Astrocyte (in vitro differentiated cells and primary cell): Measurements from ENCODE around the gene RALGDS. TPM values are rescaled to one million over a fixed set of nuclear protein-coding genes. Genes with fewer than 3 reads are reported as not detected.
A peak's percentile ranks its signal among the peaks of the same experiment; 100 is the strongest.

ENCODE experiments used
- DNase-seq: peaks from one replicate; pipeline ENCODE4 v3.0.0-alpha.2; 2010; ENCODE audit warnings: low read depth
- FAIRE-seq: peaks from 2 replicates; lab custom pipeline; 2011; peaks lifted over from hg19 to GRCh38; lab: Jason Lieb, UNC
- H2AFZ ChIP-seq: 2 replicates; pipeline ENCODE4 v1.6.0; 2012; ENCODE audit warnings: low read depth, low read length, inconsistent platforms
- H3K27ac ChIP-seq: 2 replicates; pipeline ENCODE4 v1.5.1; 2011; ENCODE audit warnings: low read depth, low read length, inconsistent platforms
- H3K27me3 ChIP-seq: 2 replicates; pipeline ENCODE4 v1.6.0; 2011; ENCODE audit warnings: low read length, inconsistent platforms; ENCODE audit not compliant: insufficient read depth
- H3K36me3 ChIP-seq: 2 replicates; pipeline ENCODE4 v1.5.1; 2011; ENCODE audit warnings: low read length, inconsistent platforms; ENCODE audit not compliant: insufficient read depth
- H3K4me1 ChIP-seq: 2 replicates; pipeline ENCODE4 v1.5.1; 2011; ENCODE audit warnings: low read length, inconsistent platforms; ENCODE audit not compliant: insufficient read depth
- H3K4me2 ChIP-seq: 2 replicates; pipeline ENCODE4 v1.6.0; 2012; ENCODE audit warnings: low read length, inconsistent platforms
- H3K4me3 ChIP-seq: 2 replicates; pipeline ENCODE4 v1.5.1; 2011; ENCODE audit warnings: low read depth, mild to moderate bottlenecking, low read length, inconsistent platforms; ENCODE audit not compliant: insufficient read depth
- H3K79me2 ChIP-seq: 2 replicates; pipeline ENCODE4 v1.6.0; 2012; ENCODE audit warnings: mild to moderate bottlenecking, low read length, inconsistent platforms; ENCODE audit not compliant: insufficient read depth
- H3K9ac ChIP-seq: 2 replicates; pipeline ENCODE4 v1.6.0; 2012; ENCODE audit warnings: mild to moderate bottlenecking, low read length, inconsistent platforms
- H3K9me3 ChIP-seq: 2 replicates; pipeline ENCODE4 v1.5.1; 2012; ENCODE audit warnings: low read depth, mild to moderate bottlenecking, low read length, inconsistent platforms; ENCODE audit not compliant: insufficient read depth
- H4K20me1 ChIP-seq: 2 replicates; pipeline ENCODE4 v1.6.0; 2012; ENCODE audit warnings: low read length, inconsistent platforms; ENCODE audit not compliant: insufficient read depth
- H3K27ac Mint-ChIP-seq: one replicate; pipeline ENCODE4 v1.8.0; 2021; ENCODE audit warnings: mild to moderate bottlenecking, mixed read lengths; ENCODE audit not compliant: unreplicated experiment
- H3K27me3 Mint-ChIP-seq: one replicate; pipeline ENCODE4 v1.8.0; 2021; ENCODE audit warnings: low read depth, mixed read lengths; ENCODE audit not compliant: unreplicated experiment
- H3K36me3 Mint-ChIP-seq: one replicate; pipeline ENCODE4 v1.8.0; 2021; ENCODE audit warnings: low read depth, mixed read lengths; ENCODE audit not compliant: unreplicated experiment
- H3K4me1 Mint-ChIP-seq: one replicate; pipeline ENCODE4 v1.8.0; 2021; ENCODE audit warnings: low read depth, mixed read lengths; ENCODE audit not compliant: unreplicated experiment
- H3K4me3 Mint-ChIP-seq: one replicate; pipeline ENCODE4 v1.8.0; 2021; ENCODE audit warnings: mild to moderate bottlenecking, moderate library complexity, mixed read lengths; ENCODE audit not compliant: unreplicated experiment
- H3K9me3 Mint-ChIP-seq: one replicate; pipeline ENCODE4 v1.8.0; 2021; ENCODE audit warnings: mild to moderate bottlenecking, mixed read lengths; ENCODE audit not compliant: unreplicated experiment
- EZH2 ChIP-seq: IDR thresholded peaks from 2 replicates; pipeline ENCODE4 v1.6.1; 2012; ENCODE audit warnings: mild to moderate bottlenecking, low read length, inconsistent platforms; ENCODE audit not compliant: insufficient read depth
- total RNA-seq: library from RNA; stranded (reverse); gene quantifications from 2 replicates; pipeline ENCODE4 v1.2.1, GENCODE V29; 2021
- TF ChIP-seq, protein P1 (sequence below): IDR thresholded peaks from 2 replicates; pipeline ENCODE4 v1.5.1; 2011; ENCODE audit warnings: low read depth, mild to moderate bottlenecking, inconsistent platforms, low read length, moderate library complexity; ENCODE audit not compliant: insufficient read depth

RALGDS gene
- total RNA-seq, 1 donor from 2014 or later: 46.6 TPM

DNA sequence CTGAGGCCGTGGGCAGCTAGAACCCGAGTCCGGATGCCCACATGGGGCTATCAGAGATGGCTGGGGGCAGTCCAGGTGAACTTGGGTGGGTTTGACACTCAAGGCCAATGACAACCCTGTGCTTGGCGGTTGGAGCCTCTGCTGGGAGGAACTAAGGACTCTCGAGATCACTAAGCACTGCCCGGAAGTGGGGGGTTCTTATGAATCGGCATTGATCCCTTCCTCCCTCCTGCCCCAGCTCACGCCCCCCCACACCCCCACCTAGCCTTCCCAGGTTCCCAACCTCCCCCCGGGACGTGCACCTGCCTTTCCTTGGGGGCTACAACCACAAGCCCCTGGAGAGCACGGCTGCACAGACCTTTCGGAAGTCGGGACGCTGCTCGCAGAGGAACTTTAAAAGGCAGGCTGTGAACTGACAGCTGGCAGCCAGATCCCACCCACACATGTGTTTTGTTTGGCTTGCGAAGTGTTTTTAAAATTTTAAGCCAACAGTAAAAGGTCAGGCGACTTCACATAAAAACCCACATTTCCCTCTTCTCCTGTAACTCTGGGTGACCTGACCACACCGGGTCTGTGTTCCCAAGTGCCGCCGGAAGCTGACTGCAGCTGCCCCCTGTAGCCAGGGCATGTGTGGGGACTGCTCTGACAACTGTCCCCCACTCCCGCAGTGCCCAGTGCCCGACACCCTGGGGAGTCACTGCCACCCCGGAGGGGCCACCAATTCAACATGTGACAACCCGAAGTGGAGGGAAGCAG is 5.1 kb upstream of the RALGDS start:
- peak overlapping the region; percentile 56 for H3K9ac ChIP-seq
- FAIRE-seq (no peak), DNase-seq (peak; percentile 63)
- peaks cover 9% of the 10 kb centered on the region for H3K27me3 ChIP-seq
- H4K20me1 ChIP-seq: peaks cover 94% of the 10 kb centered on the region
- TF ChIP-seq EZH2: no peak
- TF ChIP-seq, protein P1, sequence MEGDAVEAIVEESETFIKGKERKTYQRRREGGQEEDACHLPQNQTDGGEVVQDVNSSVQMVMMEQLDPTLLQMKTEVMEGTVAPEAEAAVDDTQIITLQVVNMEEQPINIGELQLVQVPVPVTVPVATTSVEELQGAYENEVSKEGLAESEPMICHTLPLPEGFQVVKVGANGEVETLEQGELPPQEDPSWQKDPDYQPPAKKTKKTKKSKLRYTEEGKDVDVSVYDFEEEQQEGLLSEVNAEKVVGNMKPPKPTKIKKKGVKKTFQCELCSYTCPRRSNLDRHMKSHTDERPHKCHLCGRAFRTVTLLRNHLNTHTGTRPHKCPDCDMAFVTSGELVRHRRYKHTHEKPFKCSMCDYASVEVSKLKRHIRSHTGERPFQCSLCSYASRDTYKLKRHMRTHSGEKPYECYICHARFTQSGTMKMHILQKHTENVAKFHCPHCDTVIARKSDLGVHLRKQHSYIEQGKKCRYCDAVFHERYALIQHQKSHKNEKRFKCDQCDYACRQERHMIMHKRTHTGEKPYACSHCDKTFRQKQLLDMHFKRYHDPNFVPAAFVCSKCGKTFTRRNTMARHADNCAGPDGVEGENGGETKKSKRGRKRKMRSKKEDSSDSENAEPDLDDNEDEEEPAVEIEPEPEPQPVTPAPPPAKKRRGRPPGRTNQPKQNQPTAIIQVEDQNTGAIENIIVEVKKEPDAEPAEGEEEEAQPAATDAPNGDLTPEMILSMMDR: no peak
- H2AFZ ChIP-seq: no peak overlapping the region
- H3K4me1 ChIP-seq: peaks cover 29% of the 10 kb centered on the region
- no peaks in the 10 kb centered on the region for H3K9me3 ChIP-seq
- no peak overlapping the region for H3K27ac Mint-ChIP-seq
- peaks cover 5% of the 10 kb centered on the region for H3K36me3 Mint-ChIP-seq
- H3K36me3 ChIP-seq: no peaks in the 10 kb centered on the region
- H3K4me2 ChIP-seq: peak overlapping the region; percentile 73
- no peaks in the 10 kb centered on the region for H3K27me3 Mint-ChIP-seq
- peak overlapping the region; percentile 33 for H3K27ac ChIP-seq
- peaks cover 13% of the 10 kb centered on the region for H3K4me1 Mint-ChIP-seq
- no peak overlapping the region for H3K4me3 ChIP-seq
- H3K9me3 Mint-ChIP-seq: no peaks in the 10 kb centered on the region
- H3K4me3 Mint-ChIP-seq: no peak overlapping the region
- H3K79me2 ChIP-seq: peaks cover 20% of the 10 kb centered on the region

DNA sequence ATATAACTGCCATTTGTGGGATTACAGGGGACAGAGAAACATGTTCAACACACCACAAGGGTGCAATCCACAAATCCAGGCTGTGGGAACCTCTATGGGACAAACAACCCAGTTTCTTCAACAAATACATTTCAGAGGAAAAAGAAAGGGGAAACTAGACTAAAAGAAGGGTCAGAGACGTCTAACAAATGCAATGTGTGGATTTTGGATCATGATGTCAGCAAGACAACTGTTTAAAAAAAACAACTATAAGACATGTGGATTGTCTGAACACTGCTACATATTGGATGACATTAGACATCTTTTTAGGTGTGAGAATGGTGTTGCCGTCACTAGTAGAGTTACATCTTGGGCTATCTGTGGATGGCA is 3.9 kb upstream of the RALGDS start:
- Histone ChIP-seq H3K79me2 (peaks cover 21% of the 10 kb centered on the region), H3K4me3 (no peak overlapping the region), H3K27ac (no peak overlapping the region), H3K27me3 (peaks cover 9% of the 10 kb centered on the region), H3K9ac (no peak overlapping the region), H3K4me2 (no peak overlapping the region), H2AFZ (no peak overlapping the region), H3K36me3 (no peaks in the 10 kb centered on the region), H4K20me1 (peaks cover 86% of the 10 kb centered on the region), H3K9me3 (no peaks in the 10 kb centered on the region), H3K4me1 (peaks cover 36% of the 10 kb centered on the region)
- DNase-seq: no peak
- H3K27ac Mint-ChIP-seq: no peak overlapping the region
- no peaks in the 10 kb centered on the region for H3K27me3 Mint-ChIP-seq
- H3K9me3 Mint-ChIP-seq: no peaks in the 10 kb centered on the region
- peaks cover 5% of the 10 kb centered on the region for H3K36me3 Mint-ChIP-seq
- TF ChIP-seq, protein P1: no peak
- TF ChIP-seq EZH2: no peak
- no peak for FAIRE-seq
- H3K4me1 Mint-ChIP-seq: peaks cover 13% of the 10 kb centered on the region
- H3K4me3 Mint-ChIP-seq: no peak overlapping the region
